H9 (cell line): ENCODE results near the gene GRB10. TPM values are rescaled to one million over a fixed set of nuclear protein-coding genes. Genes with fewer than 3 reads are reported as not detected.

Source experiments
- DNase-seq: peaks from one replicate; pipeline ENCODE4 v3.0.0-alpha.2; 2017
- H2AFZ ChIP-seq: one replicate; pipeline ENCODE4 v1.6.1; 2013; ENCODE audit warnings: mild to moderate bottlenecking, low read length, control low read depth, moderate library complexity
- H2AK5ac ChIP-seq: 2 replicates; pipeline ENCODE4 v1.6.1; 2013; ENCODE audit warnings: low read length, control low read depth, mixed read lengths; ENCODE audit not compliant: insufficient read length
- H2BK120ac ChIP-seq: one replicate; pipeline ENCODE4 v1.6.1; 2013; ENCODE audit warnings: low read depth, mild to moderate bottlenecking, low read length, control low read depth, inconsistent platforms; ENCODE audit not compliant: poor library complexity, severe bottlenecking
- H2BK12ac ChIP-seq: 2 replicates; pipeline ENCODE4 v1.6.1; 2013; ENCODE audit warnings: low read length, control low read depth, mixed read lengths, low read depth; ENCODE audit not compliant: insufficient read length
- H2BK15ac ChIP-seq: 2 replicates; pipeline ENCODE4 v1.6.1; 2013; ENCODE audit warnings: low read depth, low read length, control low read depth
- H2BK20ac ChIP-seq: one replicate; pipeline ENCODE4 v1.6.1; 2013; ENCODE audit warnings: low read depth, mild to moderate bottlenecking, low read length, control low read depth, inconsistent platforms; ENCODE audit not compliant: poor library complexity, severe bottlenecking
- H2BK5ac ChIP-seq: 2 replicates; pipeline ENCODE4 v1.6.1; 2013; ENCODE audit warnings: low read length, control low read depth, mixed read lengths; ENCODE audit not compliant: insufficient read length
- H3K14ac ChIP-seq: 2 replicates; pipeline ENCODE4 v1.6.1; 2013; ENCODE audit warnings: low read length, control low read depth; ENCODE audit not compliant: insufficient read depth
- H3K18ac ChIP-seq: 2 replicates; pipeline ENCODE4 v1.6.1; 2013; ENCODE audit warnings: low read depth, mild to moderate bottlenecking, mixed read lengths, low read length, control low read depth; ENCODE audit not compliant: insufficient read length
- H3K23ac ChIP-seq: 2 replicates; pipeline ENCODE4 v1.6.1; 2013; ENCODE audit warnings: low read length, control low read depth, mixed read lengths, low read depth; ENCODE audit not compliant: insufficient read length
- H3K23me2 ChIP-seq: 2 replicates; pipeline ENCODE4 v1.6.1; 2013; ENCODE audit warnings: low read depth, mild to moderate bottlenecking, mixed read lengths, low read length, control low read depth; ENCODE audit not compliant: insufficient read length, poor library complexity, severe bottlenecking
- H3K27ac ChIP-seq: 2 replicates; pipeline ENCODE4 v1.5.1; 2013; ENCODE audit warnings: low read length, control low read depth, mixed read lengths, low read depth; ENCODE audit not compliant: insufficient read length
- H3K27me3 ChIP-seq: 2 replicates; pipeline ENCODE4 v1.6.1; 2013; ENCODE audit warnings: low read length, control low read depth, inconsistent platforms; ENCODE audit not compliant: insufficient read depth
- H3K4ac ChIP-seq: 2 replicates; pipeline ENCODE4 v1.6.1; 2013; ENCODE audit warnings: low read depth, mild to moderate bottlenecking, control low read depth, inconsistent platforms, low read length, moderate library complexity
- H3K4me1 ChIP-seq: 2 replicates; pipeline ENCODE4 v1.6.1; 2013; ENCODE audit warnings: low read length, control low read depth, inconsistent platforms; ENCODE audit not compliant: insufficient read depth
- H3K4me2 ChIP-seq: 2 replicates; pipeline ENCODE4 v1.6.1; 2013; ENCODE audit warnings: low read length, control low read depth, mixed read lengths; ENCODE audit not compliant: insufficient read length, insufficient read depth
- H3K56ac ChIP-seq: 2 replicates; pipeline ENCODE4 v1.6.1; 2013; ENCODE audit warnings: low read depth, mild to moderate bottlenecking, mixed read lengths, low read length, control low read depth; ENCODE audit not compliant: insufficient read length
- H3K79me1 ChIP-seq: 2 replicates; pipeline ENCODE4 v1.6.1; 2013; ENCODE audit warnings: low read depth, mild to moderate bottlenecking, moderate library complexity, low read length, control low read depth, inconsistent platforms; ENCODE audit not compliant: insufficient read depth, poor library complexity, severe bottlenecking
- H3K79me2 ChIP-seq: 2 replicates; pipeline ENCODE4 v1.6.1; 2013; ENCODE audit warnings: low read length, control low read depth, inconsistent platforms; ENCODE audit not compliant: insufficient read depth
- H3K9ac ChIP-seq: 2 replicates; pipeline ENCODE4 v1.6.1; 2013; ENCODE audit warnings: low read length, control low read depth, mixed read lengths; ENCODE audit not compliant: insufficient read length; ENCODE audit errors: extremely low read depth
- H3K9me3 ChIP-seq: one replicate; pipeline ENCODE4 v1.6.1; 2013; ENCODE audit warnings: low read depth, low read length, inconsistent platforms; ENCODE audit not compliant: control insufficient read depth
- H3T11ph ChIP-seq: one replicate; pipeline ENCODE4 v1.6.1; 2013; ENCODE audit warnings: mild to moderate bottlenecking, low read length, control low read depth, inconsistent platforms
- H4K20me1 ChIP-seq: one replicate; pipeline ENCODE4 v1.6.1; 2013; ENCODE audit not compliant: control insufficient read depth, insufficient read length, insufficient read depth
- H4K5ac ChIP-seq: 2 replicates; pipeline ENCODE4 v1.6.1; 2013; ENCODE audit warnings: low read depth, mild to moderate bottlenecking, mixed read lengths, low read length, control low read depth; ENCODE audit not compliant: insufficient read length
- H4K8ac ChIP-seq: replicated peaks from 2 replicates; pipeline ENCODE4 v1.6.1; 2013; ENCODE audit warnings: low read length, control low read depth, mixed read lengths, low read depth; ENCODE audit not compliant: insufficient read length
- H4K91ac ChIP-seq: 2 replicates; pipeline ENCODE4 v1.6.1; 2013; ENCODE audit warnings: low read depth, mild to moderate bottlenecking, moderate library complexity, mixed read lengths, low read length, control low read depth; ENCODE audit not compliant: insufficient read length
- H3K27ac Mint-ChIP-seq, 3 experiments: 2 replicates in 2 of 3; 3 replicates in 1 of 3; pipeline ENCODE4 v1.8.0; 2020 to 2021; ENCODE audit warnings: mixed read lengths in 3 of 3, mild to moderate bottlenecking in 1 of 3, moderate library complexity in 1 of 3
- H3K27me3 Mint-ChIP-seq: 2 replicates; pipeline ENCODE4 v1.8.0; 2021; ENCODE audit warnings: low read depth, mild to moderate bottlenecking, moderate library complexity, mixed read lengths
- H3K36me3 Mint-ChIP-seq, 3 experiments: 2 replicates in 2 of 3; 3 replicates in 1 of 3; pipeline ENCODE4 v1.8.0; 2020 to 2021; ENCODE audit warnings: low read depth in 3 of 3, mixed read lengths in 3 of 3; ENCODE audit not compliant: insufficient read depth in 1 of 3
- H3K4me1 Mint-ChIP-seq, 2 experiments: 2 replicates each; pipeline ENCODE4 v1.8.0; 2020; ENCODE audit warnings: mixed read lengths in 2 of 2
- H3K4me3 Mint-ChIP-seq, 2 experiments: 2 replicates in 1 of 2; 3 replicates in 1 of 2; pipeline ENCODE4 v1.8.0; 2020 to 2021; ENCODE audit warnings: mild to moderate bottlenecking in 2 of 2, mixed read lengths in 2 of 2, moderate library complexity in 1 of 2
- H3K9me3 Mint-ChIP-seq, 2 experiments: 2 replicates in 1 of 2; 3 replicates in 1 of 2; pipeline ENCODE4 v1.8.0; 2020; ENCODE audit warnings: mild to moderate bottlenecking in 2 of 2, mixed read lengths in 2 of 2, moderate library complexity in 1 of 2
- WGBS: extraction: QIAGEN DNeasy Blood & Tissue Kit; methylation state at CpG from one replicate; pipeline ENCODE4 v1.1.7; 2013; ENCODE audit warnings: missing lambda C conversion rate, low lambda C conversion rate, mixed read lengths; ENCODE audit not compliant: insufficient read length; ENCODE audit errors: extremely low coverage; 5-methylcytosine and 5-hydroxymethylcytosine counted together
- total RNA-seq: library from RNA; stranded (reverse); gene quantifications from 2 replicates; pipeline ENCODE4 v1.2.1, GENCODE V29; 2021
- TF ChIP-seq, protein P1 (sequence below): fragments of 200-600 bp; sonication (generic); conservative IDR thresholded peaks from 3 replicates; pipeline ENCODE4 v1.8.0; 2021; ENCODE audit warnings: antibody characterized with exemption, mild to moderate bottlenecking

Gene GRB10
- total RNA-seq, 1 experiment from 2014 or later = 108 TPM

- no peak overlapping the region for H4K8ac ChIP-seq
- no peaks in the 10 kb centered on the region for H3K4me1 ChIP-seq
- WGBS = no CpG with 5 or more reads among the region's 4 CpGs
- no peaks in the 10 kb centered on the region for H3K27me3 Mint-ChIP-seq
- no peak overlapping the region for H3K4me3 Mint-ChIP-seq
- no peak overlapping the region for H3K14ac ChIP-seq
- H3K9ac ChIP-seq = no peak overlapping the region
- H4K20me1 ChIP-seq = no peaks in the 10 kb centered on the region
- no peak overlapping the region for H3K23ac ChIP-seq
- no peak overlapping the region for H2AFZ ChIP-seq
- no peak overlapping the region for H4K91ac ChIP-seq
- no peak for DNase-seq
- H3K18ac ChIP-seq = no peak overlapping the region
- no peak overlapping the region for H2AK5ac ChIP-seq
- peaks cover 10% of the 10 kb centered on the region for H3K79me1 ChIP-seq
- H3K36me3 Mint-ChIP-seq = peaks cover 2 to 18% (median 3%) of the 10 kb centered on the region in 3 experiments; a peak in 4 of 7 replicates
- H2BK120ac ChIP-seq = no peak overlapping the region
- no peak overlapping the region for H3T11ph ChIP-seq
- H2BK20ac ChIP-seq = no peak overlapping the region
- H2BK15ac ChIP-seq = no peak overlapping the region
- H3K4me2 ChIP-seq = no peak overlapping the region
- H3K4ac ChIP-seq = no peak overlapping the region
- no peak overlapping the region for H2BK12ac ChIP-seq
- no peaks in the 10 kb centered on the region for H3K23me2 ChIP-seq
- no peaks in the 10 kb centered on the region for H3K9me3 ChIP-seq
- H3K79me2 ChIP-seq = peaks cover 9% of the 10 kb centered on the region; the same call in 1 of the 2 replicates
- H2BK5ac ChIP-seq = no peak overlapping the region
- TF ChIP-seq, protein P1, sequence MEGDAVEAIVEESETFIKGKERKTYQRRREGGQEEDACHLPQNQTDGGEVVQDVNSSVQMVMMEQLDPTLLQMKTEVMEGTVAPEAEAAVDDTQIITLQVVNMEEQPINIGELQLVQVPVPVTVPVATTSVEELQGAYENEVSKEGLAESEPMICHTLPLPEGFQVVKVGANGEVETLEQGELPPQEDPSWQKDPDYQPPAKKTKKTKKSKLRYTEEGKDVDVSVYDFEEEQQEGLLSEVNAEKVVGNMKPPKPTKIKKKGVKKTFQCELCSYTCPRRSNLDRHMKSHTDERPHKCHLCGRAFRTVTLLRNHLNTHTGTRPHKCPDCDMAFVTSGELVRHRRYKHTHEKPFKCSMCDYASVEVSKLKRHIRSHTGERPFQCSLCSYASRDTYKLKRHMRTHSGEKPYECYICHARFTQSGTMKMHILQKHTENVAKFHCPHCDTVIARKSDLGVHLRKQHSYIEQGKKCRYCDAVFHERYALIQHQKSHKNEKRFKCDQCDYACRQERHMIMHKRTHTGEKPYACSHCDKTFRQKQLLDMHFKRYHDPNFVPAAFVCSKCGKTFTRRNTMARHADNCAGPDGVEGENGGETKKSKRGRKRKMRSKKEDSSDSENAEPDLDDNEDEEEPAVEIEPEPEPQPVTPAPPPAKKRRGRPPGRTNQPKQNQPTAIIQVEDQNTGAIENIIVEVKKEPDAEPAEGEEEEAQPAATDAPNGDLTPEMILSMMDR = no peak
- no peak overlapping the region for H4K5ac ChIP-seq
- H3K9me3 Mint-ChIP-seq = no peaks in the 10 kb centered on the region
- peaks cover 29 to 32% of the 10 kb centered on the region in 2 experiments for H3K4me1 Mint-ChIP-seq
- H3K27ac Mint-ChIP-seq = no peak overlapping the region
- H3K56ac ChIP-seq = no peak overlapping the region
- H3K27ac ChIP-seq = no peak overlapping the region
- no peaks in the 10 kb centered on the region for H3K27me3 ChIP-seq
These were observed 59.5 kb downstream of the GRB10 start for GRCh38 chr7:50723173-50723572.
